NT2/D1 (cell line): ENCODE data around the gene MAN1A1.

Source experiments
- DNase-seq: peaks from one replicate; pipeline ENCODE4 v3.0.0-alpha.2; 2011; ENCODE audit warnings: low read depth, low spot score
- H3K27me3 ChIP-seq: 2 replicates; pipeline ENCODE4 v1.6.0; 2011; ENCODE audit warnings: mild to moderate bottlenecking; ENCODE audit not compliant: insufficient read length, insufficient read depth
- H3K36me3 ChIP-seq: 2 replicates; pipeline ENCODE4 v1.6.1; 2011; ENCODE audit warnings: mild to moderate bottlenecking, low read length, mixed read lengths; ENCODE audit not compliant: insufficient read depth, insufficient read length
- H3K4me1 ChIP-seq: 2 replicates; pipeline ENCODE4 v1.5.1; 2011; ENCODE audit not compliant: insufficient read depth, insufficient read length
- H3K4me3 ChIP-seq: 2 replicates; pipeline ENCODE4 v1.5.1; 2011; ENCODE audit warnings: low read depth; ENCODE audit not compliant: insufficient read length
- H3K9ac ChIP-seq: 2 replicates; pipeline ENCODE4 v1.6.0; 2011; ENCODE audit warnings: low read depth; ENCODE audit not compliant: insufficient read length
- H3K9me3 ChIP-seq: 2 replicates; pipeline ENCODE4 v1.5.1; 2011; ENCODE audit warnings: mild to moderate bottlenecking, low read length; ENCODE audit not compliant: insufficient read depth
- SUZ12 ChIP-seq: IDR thresholded peaks from 2 replicates; pipeline ENCODE4 v1.6.1; 2011; ENCODE audit not compliant: insufficient read length, insufficient read depth; ENCODE audit errors: extremely low read depth
- YY1 ChIP-seq: IDR thresholded peaks from 2 replicates; pipeline ENCODE4 v1.6.1; 2011; ENCODE audit not compliant: insufficient read length, insufficient read depth
- ZNF274 ChIP-seq: IDR thresholded peaks from 2 replicates; pipeline ENCODE4 v1.6.1; 2011; ENCODE audit warnings: mild to moderate bottlenecking, low read depth, low read length

Gene MAN1A1

DNA sequence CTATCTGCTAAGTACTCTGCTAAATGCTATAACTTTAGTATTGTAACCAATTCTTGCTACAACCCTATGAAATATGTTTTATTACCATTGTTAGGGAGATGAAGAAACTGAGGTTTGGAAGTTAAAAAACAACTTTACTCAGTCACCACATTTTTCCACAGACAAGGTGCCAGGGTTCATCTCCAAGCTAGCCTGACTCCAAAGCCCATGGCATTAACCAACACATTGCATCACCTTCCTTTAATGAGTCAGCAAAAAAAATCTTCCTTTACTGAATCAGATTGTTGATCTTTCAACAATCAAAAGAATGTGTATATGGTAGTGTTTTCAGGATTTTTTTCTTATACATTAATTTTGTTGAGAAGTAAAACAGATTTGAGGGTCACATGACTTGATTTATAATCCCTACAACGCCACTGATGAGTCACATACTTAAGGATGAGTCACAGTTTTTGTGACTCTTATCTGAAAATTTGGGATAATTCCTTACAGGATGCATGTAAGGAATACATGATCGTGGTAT is 41.5 kb downstream of the MAN1A1 start:
- Histone ChIP-seq H3K4me1 (no peaks in the 10 kb centered on the region), H3K27me3 (no peaks in the 10 kb centered on the region), H3K9me3 (no peaks in the 10 kb centered on the region), H3K36me3 (peaks cover 5% of the 10 kb centered on the region), H3K4me3 (no peak overlapping the region), H3K9ac (no peak overlapping the region)
- TF ChIP-seq YY1 (no peak), SUZ12 (no peak)
- DNase-seq: no peak

DNA sequence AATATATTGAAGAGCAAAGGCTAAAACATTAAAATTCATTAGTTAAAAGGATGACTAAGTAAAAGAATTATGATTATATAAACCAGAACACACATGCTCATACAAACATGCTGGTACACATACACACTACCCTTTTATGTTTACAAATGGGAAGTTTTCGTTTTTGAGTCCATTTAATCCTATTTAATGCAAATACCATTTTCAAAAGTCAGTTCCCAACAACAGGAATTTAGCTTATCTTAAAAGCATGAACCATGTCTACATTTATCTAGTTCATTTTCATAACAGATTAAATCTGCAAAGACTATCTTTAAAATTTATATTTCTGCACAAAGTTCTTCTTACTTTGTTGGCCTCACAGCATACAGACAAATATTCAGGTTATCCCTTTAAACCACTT is 42.5 kb downstream of the MAN1A1 start:
- Histone ChIP-seq H3K4me3 (no peak overlapping the region), H3K27me3 (no peaks in the 10 kb centered on the region), H3K9me3 (no peaks in the 10 kb centered on the region), H3K9ac (no peak overlapping the region), H3K4me1 (no peaks in the 10 kb centered on the region), H3K36me3 (peaks cover 5% of the 10 kb centered on the region)
- no peak for TF ChIP-seq YY1
- no peak for TF ChIP-seq ZNF274
- no peak for TF ChIP-seq SUZ12
- DNase-seq: no peak

- TF ChIP-seq YY1 (no peak), SUZ12 (no peak), ZNF274 (no peak)
- no peaks in the 10 kb centered on the region for H3K4me1 ChIP-seq
- H3K36me3 ChIP-seq: peaks cover 7% of the 10 kb centered on the region
- DNase-seq: no peak
- H3K9ac ChIP-seq: no peak overlapping the region
- no peaks in the 10 kb centered on the region for H3K27me3 ChIP-seq
- no peak overlapping the region for H3K4me3 ChIP-seq
- H3K9me3 ChIP-seq: no peaks in the 10 kb centered on the region
These were observed 43.1 kb downstream of the MAN1A1 start for GRCh38 chr6:119306396-119306968.

DNA sequence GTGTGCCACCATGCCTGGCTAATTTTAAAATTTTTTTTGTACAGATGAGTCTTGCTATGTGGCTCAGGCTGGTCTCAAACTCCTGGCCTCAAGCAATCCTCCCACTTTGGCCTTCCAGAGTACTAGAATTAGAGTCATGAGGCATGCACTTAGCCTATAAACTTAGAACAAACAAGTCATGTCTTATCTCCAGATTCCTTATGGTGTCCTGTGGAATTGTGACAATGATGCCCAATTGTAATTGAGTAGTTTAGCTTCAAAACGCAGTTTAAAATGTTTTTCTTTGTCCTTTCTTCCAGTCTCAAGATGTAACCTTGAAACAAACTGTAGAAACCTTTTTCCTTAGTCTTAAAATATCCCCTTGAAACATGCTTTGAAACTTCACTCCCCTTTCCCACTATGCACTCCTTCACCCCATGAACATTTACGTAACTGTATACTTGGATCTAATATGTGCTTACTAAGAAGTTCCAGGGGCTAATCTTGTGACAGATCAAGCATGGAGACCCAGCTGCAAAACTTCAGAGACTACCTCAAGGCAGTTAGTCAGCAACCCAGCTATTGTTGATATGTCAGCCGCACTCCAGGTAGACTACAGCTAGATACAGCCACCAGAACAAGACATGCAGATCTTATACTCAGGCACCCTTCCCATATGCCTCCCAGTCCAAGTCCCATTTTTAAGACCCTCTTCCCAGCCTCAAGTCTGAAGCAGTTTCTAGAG is 46.2 kb downstream of the MAN1A1 start:
- Histone ChIP-seq H3K4me1 (no peaks in the 10 kb centered on the region), H3K27me3 (no peaks in the 10 kb centered on the region), H3K9me3 (no peaks in the 10 kb centered on the region), H3K9ac (no peak overlapping the region), H3K36me3 (peaks cover 8% of the 10 kb centered on the region), H3K4me3 (no peak overlapping the region)
- DNase-seq: no peak
- TF ChIP-seq SUZ12 (no peak), YY1 (no peak), ZNF274 (no peak)

- H3K36me3 ChIP-seq: peaks cover 8% of the 10 kb centered on the region
- no peaks in the 10 kb centered on the region for H3K9me3 ChIP-seq
- no peak for TF ChIP-seq YY1
- TF ChIP-seq SUZ12: no peak
- no peak for TF ChIP-seq ZNF274
- no peak for DNase-seq
- no peaks in the 10 kb centered on the region for H3K27me3 ChIP-seq
- no peak overlapping the region for H3K9ac ChIP-seq
- no peak overlapping the region for H3K4me3 ChIP-seq
- no peaks in the 10 kb centered on the region for H3K4me1 ChIP-seq
These were observed 48.1 kb downstream of the MAN1A1 start for GRCh38 chr6:119301429-119301828.

GRCh38 chr6:119299694-119300093 is 49.9 kb downstream of the MAN1A1 start:
- no peaks in the 10 kb centered on the region for H3K9me3 ChIP-seq
- H3K4me3 ChIP-seq: no peak overlapping the region
- no peaks in the 10 kb centered on the region for H3K4me1 ChIP-seq
- no peaks in the 10 kb centered on the region for H3K27me3 ChIP-seq
- peaks cover 3% of the 10 kb centered on the region for H3K36me3 ChIP-seq
- DNase-seq: no peak
- H3K9ac ChIP-seq: no peak overlapping the region
- TF ChIP-seq ZNF274 (no peak), YY1 (no peak), SUZ12 (no peak)

DNA sequence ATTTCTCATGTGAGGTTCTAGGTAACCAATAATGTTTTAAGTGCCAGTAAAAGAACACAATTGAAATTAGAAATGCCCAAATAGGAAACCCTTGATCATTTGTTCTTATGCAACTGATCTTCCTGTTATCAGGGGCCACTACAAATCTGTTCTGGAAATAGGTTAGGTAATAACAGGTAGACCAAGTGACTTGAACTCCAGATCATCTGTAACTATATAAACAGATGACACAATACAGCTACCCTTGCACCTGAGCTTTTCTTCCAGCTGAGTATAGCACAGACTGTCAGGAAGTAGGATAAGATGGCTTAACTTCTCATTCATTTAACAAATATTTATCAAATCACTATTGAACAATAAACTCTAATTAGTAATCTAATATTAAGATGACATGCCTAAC is 52.5 kb downstream of the MAN1A1 start:
- Histone ChIP-seq H3K4me3 (no peak overlapping the region), H3K4me1 (no peaks in the 10 kb centered on the region), H3K36me3 (peaks cover 3% of the 10 kb centered on the region), H3K9ac (no peak overlapping the region), H3K27me3 (no peaks in the 10 kb centered on the region), H3K9me3 (no peaks in the 10 kb centered on the region)
- DNase-seq: no peak
- no peak for TF ChIP-seq SUZ12
